ENCODE data around the gene SKIL.

DNA sequence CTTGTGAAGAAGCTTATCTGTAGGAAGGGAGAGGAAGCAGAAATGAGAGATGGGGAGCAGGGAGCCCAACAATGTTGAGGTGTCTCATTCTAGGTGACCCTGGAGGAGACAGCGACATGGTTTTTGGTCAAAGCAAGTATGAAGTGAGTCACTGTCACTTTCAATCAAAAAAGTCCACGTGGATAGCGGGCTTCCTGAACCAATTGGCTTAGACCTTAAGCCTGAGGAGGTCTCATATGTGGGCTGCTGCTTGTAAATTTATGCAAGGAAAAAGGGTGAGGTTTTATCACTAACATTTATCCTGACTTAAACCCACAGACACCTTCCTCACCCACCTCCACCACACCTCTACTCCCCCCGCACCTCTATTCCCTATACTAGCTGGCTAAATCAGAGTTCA is 83.9 kb downstream of the SKIL start:
- TF ChIP-seq, protein P1, sequence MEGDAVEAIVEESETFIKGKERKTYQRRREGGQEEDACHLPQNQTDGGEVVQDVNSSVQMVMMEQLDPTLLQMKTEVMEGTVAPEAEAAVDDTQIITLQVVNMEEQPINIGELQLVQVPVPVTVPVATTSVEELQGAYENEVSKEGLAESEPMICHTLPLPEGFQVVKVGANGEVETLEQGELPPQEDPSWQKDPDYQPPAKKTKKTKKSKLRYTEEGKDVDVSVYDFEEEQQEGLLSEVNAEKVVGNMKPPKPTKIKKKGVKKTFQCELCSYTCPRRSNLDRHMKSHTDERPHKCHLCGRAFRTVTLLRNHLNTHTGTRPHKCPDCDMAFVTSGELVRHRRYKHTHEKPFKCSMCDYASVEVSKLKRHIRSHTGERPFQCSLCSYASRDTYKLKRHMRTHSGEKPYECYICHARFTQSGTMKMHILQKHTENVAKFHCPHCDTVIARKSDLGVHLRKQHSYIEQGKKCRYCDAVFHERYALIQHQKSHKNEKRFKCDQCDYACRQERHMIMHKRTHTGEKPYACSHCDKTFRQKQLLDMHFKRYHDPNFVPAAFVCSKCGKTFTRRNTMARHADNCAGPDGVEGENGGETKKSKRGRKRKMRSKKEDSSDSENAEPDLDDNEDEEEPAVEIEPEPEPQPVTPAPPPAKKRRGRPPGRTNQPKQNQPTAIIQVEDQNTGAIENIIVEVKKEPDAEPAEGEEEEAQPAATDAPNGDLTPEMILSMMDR (IDR thresholded peaks at IDR 0.05) = no peak
- TF ChIP-seq POLR2A (IDR thresholded peaks at IDR 0.05) = no peak

All from adrenal gland (tissue), 5 donors.